GM12878 (cell line): Measurements from ENCODE around the gene RNPS1.

Experiments used
- CBX3 ChIP-seq: fragments of 200-600 bp; sonication (generic); IDR thresholded peaks from 2 replicates; pipeline ENCODE4 v1.6.1; 2016; ENCODE audit warnings: low read depth, borderline replicate concordance
- E2F8 ChIP-seq: fragments of 450-650 bp; IDR thresholded peaks from 2 replicates; pipeline ENCODE4 v1.6.1; 2018; ENCODE audit warnings: mild to moderate bottlenecking, low read depth, moderate library complexity; ENCODE audit not compliant: partially characterized antibody
- SPI1 ChIP-seq: IDR thresholded peaks from 2 replicates; pipeline ENCODE4 v1.6.1; 2011; ENCODE audit warnings: low read depth, mild to moderate bottlenecking, low read length, moderate library complexity, borderline replicate concordance; ENCODE audit not compliant: insufficient read depth
- SREBF2 ChIP-seq: IDR thresholded peaks from 2 replicates; pipeline ENCODE4 v1.6.1; 2012; ENCODE audit warnings: mild to moderate bottlenecking, low read length
- STAT1 ChIP-seq: fragments of 450-650 bp; conservative IDR thresholded peaks from 2 replicates; pipeline ENCODE4 v1.6.1; 2014; ENCODE audit warnings: antibody characterized with exemption, mild to moderate bottlenecking
- ZNF384 ChIP-seq: IDR thresholded peaks from 2 replicates; pipeline ENCODE4 v1.6.1; 2012; ENCODE audit warnings: low read depth, mild to moderate bottlenecking, low read length, improper control_type of control experiment, borderline replicate concordance
- TF ChIP-seq, protein P1 (sequence below), 3 experiments: IDR thresholded peaks in 2 of 3; conservative IDR thresholded peaks in 1 of 3; 2 replicates each; pipeline ENCODE4 v1.5.1; 2011; ENCODE audit warnings: low read depth in 3 of 3, low read length in 3 of 3, mild to moderate bottlenecking in 3 of 3, control low read depth in 2 of 3, moderate library complexity in 2 of 3, inconsistent platforms in 1 of 3, mixed read lengths in 1 of 3; ENCODE audit not compliant: control insufficient read depth in 2 of 3, insufficient read depth in 1 of 3; ENCODE audit errors: extremely low read depth in 1 of 3

DNA sequence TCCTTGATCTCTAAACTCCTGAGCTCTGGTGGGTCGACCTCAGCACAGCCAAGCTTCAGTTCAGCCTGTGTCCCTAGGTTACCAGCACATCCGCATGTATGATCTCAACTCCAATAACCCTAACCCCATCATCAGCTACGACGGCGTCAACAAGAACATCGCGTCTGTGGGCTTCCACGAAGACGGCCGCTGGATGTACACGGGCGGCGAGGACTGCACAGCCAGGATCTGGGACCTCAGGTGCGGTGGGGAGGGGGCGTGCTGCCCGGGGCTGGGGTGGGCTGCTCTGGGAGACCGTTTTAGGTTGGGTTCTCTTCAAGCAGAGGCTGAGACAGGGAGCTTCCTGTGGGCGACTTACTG lies 61.5 kb downstream of the RNPS1 start:
- TF ChIP-seq STAT1 = no peak
- no peak for TF ChIP-seq CBX3
- no peak for TF ChIP-seq SREBF2
- TF ChIP-seq E2F8 = no peak
- no peak for TF ChIP-seq SPI1
- TF ChIP-seq ZNF384 = no peak
- TF ChIP-seq, protein P1, sequence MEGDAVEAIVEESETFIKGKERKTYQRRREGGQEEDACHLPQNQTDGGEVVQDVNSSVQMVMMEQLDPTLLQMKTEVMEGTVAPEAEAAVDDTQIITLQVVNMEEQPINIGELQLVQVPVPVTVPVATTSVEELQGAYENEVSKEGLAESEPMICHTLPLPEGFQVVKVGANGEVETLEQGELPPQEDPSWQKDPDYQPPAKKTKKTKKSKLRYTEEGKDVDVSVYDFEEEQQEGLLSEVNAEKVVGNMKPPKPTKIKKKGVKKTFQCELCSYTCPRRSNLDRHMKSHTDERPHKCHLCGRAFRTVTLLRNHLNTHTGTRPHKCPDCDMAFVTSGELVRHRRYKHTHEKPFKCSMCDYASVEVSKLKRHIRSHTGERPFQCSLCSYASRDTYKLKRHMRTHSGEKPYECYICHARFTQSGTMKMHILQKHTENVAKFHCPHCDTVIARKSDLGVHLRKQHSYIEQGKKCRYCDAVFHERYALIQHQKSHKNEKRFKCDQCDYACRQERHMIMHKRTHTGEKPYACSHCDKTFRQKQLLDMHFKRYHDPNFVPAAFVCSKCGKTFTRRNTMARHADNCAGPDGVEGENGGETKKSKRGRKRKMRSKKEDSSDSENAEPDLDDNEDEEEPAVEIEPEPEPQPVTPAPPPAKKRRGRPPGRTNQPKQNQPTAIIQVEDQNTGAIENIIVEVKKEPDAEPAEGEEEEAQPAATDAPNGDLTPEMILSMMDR (IDR thresholded peaks at IDR 0.05 in 2 of 3, conservative IDR thresholded peaks at IDR 0.05 in 1 of 3; ENCODE audit: control insufficient read depth in 2 of 3, extremely low read depth in 1 of 3, insufficient read depth in 1 of 3, low read depth in 3 of 3, low read length in 3 of 3) = no peak
